HL-60/S4 (cell line): ENCODE data around the gene ABCA13.

ENCODE experiments used
- in situ Hi-C: fragments of 300-500 bp; cut with MboI; formaldehyde crosslinking; loops from 2 replicates; pipeline ENCODE4 v1.14.3; 2022; ENCODE audit warnings: low sequenced_read_pairs

Gene ABCA13

DNA sequence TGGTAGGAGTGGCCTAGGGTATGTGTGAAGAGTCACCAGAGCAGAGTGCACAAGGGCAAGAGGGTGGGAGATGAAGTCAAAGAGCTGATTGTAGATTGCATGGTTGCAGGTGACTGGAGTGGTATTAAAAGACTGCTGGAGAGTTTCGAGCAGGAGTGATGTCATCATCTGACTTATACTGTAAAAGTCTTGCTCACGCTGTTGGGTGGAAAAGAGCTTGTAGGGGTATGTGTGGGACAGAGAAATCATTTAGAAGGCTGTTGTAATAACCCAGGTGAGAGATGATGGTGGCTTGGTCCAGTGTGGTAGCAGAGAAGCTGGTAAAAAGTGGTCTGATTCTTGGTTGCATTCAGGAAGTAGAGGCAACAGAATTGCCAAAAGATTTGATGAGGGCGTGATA lies 184.1 kb downstream of the ABCA13 start:
- in situ Hi-C loops: no loop called here

DNA sequence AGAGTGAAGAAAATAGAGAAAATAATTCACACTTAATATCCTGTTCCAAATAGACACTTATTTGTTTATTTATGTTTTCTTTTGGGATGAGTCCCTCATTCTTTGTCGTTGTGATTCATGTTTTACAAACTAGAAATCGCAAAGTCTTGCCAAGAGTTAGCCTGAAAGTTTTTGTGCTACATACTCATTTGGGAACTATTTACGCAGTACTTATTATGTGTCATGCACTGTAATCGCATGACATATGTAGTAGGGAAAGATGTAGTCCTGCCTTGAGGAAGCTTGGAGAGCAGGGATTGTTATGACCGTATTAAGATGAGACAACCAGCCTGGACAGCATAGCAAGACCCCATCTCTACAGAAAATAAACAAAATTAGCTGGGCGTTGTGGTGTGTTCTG lies 189.3 kb downstream of the ABCA13 start:
- in situ Hi-C loops: no loop called here

DNA sequence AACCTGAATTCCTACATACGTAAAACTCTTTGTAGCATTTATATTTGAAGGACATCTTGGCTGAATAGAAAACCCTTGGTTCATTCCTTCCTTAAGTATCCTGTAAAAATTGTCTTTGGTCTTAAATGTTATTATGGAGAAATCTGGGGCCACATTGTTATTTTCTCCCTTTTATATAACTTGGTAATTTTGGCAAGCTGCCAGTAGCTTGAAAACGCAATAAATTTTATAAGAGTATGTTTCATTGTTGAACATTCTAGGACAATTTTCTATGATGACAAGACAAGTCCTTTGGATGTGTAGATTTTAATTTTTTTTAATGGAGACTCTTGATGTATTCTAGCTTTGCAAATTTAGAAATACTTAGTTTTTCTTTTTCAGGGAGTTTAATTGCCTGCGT lies 191.9 kb downstream of the ABCA13 start:
- in situ Hi-C loops: no loop called here

DNA sequence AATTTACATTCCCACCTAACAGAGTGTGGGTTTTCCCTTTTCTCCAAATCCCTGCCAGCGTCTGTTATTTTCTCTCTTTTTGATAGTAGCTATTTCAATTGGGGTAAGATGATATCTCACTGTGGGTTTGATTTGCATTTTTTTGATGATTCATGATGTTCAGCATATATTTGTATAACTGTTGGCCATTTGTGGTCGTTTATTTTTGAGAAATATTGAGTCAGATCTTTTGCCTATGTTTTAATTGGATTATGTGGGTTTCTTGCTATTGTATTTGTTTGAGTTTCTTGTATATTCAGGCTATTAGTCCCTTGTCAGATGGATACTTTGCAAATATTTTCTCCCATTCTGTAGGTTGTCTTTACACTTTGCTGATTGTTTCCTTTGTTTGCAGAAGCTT lies 193.8 kb downstream of the ABCA13 start:
- in situ Hi-C loops: no loop called here

DNA sequence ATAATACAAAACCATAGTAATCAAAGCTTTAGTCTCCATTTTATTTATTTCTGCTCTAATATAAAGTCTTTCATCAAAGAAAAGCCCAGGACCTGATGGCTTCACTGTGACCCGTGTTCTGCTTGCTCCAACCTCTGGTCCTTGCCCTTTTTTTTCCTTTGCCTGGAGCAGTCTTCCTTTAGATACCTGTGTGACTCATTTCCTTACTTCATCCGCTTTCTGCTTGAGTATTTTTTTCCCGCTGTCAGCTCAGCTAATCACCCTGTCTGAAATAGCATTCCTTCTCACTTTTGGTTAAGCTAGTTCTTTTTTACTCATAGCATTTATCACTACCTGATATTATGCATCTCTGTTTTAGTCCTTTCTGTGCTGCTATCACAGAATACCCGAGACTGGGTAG lies 194.8 kb downstream of the ABCA13 start:
- in situ Hi-C loops: no loop called here

DNA sequence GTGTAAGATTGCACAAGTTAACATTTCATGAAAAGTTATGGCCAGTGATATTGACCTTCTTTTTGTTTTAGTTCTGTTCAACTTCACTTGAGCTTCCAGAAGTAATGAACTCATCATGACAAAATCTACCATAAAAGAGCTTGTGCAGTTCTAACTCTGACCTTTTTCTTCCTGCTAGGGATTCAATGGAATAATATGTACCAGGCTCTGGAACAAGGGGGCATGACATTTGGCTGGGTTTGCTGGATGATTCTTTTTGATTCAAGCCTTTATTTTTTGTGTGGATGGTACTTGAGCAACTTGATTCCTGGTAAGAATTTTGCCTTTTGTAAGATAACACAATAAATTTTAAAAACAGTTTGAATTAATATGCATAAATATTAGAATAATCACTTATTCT lies 205.0 kb downstream of the ABCA13 start:
- in situ Hi-C loops: no loop called here

DNA sequence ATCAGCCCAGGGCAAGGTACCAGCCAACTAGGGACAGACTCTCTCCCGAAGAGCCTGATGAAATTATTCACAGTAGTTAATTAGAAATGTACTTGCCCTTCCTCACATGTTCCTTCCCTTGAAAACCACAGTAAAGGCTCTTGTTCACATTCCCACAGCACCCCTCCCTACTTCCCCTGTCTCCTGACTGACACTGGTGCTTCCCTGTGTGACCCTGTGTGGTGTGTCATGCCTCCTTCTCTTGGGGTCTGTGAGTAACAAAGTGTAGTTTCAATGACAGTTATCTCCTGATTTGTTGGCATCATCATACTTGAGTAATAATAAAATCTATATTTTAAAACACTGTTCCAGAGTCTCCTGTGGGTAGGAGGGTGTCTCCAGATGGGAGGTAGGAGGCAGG lies 209.7 kb downstream of the ABCA13 start:
- in situ Hi-C loops: no loop called here

DNA sequence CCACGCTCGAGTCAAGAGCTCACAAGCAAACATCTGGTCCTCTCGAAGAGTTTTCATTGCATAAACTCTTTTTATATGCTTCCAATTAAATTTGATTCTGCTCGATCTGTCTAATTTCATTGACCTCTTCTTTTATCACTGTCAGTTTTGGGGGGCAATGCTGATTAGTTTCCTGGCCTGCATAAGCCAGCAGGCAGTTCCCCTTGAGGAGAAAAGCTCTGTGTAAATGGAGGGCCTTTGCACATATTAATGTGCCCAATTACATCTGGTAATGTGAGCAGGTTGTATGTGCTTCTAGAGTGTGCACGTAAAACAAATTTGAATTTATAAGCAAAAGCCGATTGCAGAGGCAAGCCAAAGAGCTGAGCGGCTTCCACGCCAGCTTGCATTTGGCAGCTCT lies 210.3 kb downstream of the ABCA13 start:
- in situ Hi-C loops: no loop called here

DNA sequence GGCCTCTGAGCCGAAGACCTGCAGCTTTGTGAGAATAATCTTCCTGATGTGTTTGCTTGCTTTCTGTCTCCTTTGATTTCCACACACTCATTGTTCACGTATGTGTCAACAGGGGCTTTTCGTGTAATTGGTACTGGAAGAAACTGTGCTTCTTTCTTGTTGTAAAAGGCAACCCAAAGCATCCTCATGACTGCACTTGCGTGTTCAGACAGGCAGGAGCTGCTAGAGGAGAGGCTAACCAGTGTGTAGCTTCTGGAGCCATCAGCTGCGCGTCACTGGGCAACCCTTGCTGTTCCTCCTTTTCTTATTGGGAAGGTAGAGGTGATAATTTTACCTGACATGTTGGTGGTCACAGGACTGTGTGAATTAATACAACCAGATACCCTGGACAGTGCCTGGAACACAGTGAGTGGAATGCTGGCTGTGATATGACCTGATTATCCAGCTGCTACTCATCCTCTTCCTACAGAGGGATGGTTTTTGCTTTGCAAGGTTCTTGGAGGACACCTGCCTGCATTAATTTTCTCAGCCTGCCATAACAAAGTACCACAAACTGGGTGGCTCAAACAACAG lies 213.0 kb downstream of the ABCA13 start:
- in situ Hi-C loops: no loop called here

DNA sequence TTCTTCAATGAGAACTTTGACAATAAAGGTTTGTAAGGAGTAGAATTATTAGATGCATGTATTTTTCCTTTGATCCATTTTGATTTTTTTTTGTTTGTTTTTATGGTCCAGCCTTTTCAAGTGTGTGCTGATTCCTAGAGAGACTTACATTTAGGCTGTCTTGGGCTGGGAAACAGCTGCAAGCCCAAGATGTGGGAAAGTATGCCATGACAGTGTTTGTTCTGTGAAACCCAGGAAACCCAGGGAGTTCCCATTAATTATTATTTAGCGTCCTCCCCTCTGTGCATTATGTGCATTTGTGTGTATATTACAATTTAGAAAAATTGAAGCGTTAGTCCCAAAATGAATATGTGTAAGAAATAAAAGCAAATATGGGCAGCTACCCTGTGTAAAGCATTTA lies 216.7 kb downstream of the ABCA13 start:
- in situ Hi-C loops: no loop called here

DNA sequence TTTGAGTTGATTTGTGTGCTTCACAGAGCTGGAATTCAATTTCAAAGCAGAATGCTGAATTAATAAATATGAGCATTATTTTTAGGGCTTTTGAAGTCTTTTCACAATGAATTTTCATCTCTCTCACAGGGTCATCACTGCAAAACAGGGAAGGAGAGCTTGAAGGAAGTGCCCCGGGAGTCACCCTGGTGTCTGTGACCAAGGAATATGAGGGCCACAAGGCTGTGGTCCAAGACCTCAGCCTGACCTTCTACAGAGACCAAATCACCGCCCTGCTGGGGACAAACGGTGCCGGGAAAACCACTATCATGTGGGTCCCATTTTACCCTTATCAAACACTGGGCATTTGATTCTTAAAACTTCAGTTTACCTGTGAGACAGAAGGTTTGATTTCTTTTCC lies 217.7 kb downstream of the ABCA13 start:
- in situ Hi-C loops: no loop called here

DNA sequence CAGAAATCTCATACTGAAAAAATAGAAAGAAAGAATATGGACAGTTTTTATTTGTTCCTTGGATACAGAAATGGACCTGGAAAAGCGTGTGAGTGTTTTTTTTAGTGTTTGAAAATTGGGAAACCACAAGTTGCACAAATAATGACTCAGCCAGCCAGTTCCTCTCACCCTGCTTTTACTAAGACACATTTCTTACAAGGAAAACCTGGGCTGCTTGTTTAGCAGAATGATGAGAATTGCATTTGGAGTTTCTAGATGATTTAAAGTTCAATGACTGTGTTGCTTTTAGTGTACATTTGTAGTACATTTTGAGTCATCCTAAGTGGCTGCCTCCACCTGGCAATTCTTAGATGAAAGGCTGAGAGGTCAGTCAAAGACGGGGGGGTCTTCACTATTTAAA lies 218.7 kb downstream of the ABCA13 start:
- in situ Hi-C loops: no loop called here

DNA sequence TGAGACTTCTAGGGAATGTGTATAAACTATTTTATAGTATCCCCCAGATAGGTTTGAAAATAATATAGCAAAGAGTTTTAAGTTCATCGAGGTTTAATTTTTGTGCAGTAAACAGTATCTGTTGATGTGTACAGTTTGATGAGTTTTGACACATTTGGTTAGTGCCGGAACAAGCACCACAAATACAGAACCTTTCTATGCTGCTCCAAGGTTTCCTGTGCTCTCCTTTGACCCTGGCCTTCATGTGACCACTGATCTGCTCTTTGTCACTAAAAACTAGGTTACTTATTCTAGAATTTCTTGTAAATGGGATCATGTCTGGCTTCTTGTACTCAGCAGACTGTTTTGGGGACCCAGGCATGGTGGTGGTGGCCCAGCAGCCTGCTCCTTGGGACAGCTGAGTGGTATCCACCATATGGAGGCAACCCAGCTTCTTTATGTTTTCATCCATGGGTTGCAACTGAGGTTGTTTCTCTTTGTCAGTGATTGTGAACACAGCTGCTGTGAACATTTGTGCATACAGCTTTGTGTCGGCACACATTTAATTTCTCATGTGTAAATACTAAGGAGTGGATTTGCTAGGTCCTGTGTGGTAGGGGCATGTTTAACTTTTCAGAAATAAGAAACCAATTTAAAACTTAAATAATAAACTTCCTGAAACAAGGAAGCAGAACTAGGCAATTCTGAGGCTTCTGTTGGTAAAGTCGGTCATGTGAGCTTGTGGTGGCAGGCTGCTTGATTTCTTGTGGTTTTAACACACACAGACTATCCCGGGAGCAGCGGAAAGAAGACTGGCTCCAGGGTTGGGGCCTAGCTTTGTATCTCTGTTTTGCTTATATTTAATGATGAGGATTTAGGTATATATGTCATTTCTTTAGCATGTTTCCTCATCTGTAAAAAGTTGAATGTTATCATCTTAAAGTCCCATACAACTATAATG lies 219.4 kb downstream of the ABCA13 start:
- in situ Hi-C loops: no loop called here

DNA sequence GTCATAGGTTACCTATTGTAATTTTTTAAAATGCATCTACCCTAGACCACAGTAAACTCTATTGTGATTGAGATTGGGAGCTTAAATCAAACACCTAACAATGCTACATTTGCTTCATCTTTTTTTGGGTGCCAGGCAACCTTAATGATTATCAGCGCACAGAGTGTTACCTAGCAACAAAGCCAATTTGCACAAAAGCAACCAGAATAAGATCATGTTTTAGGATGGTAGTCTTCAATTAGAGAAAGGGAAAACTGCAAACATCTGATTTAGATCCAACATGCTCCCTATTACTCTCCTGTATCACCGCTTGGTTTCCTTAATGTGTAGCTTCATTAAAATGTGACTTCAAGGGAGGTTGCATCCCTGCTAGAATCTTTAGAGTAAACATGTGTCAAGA lies 226.9 kb downstream of the ABCA13 start:
- in situ Hi-C loops: no loop called here

DNA sequence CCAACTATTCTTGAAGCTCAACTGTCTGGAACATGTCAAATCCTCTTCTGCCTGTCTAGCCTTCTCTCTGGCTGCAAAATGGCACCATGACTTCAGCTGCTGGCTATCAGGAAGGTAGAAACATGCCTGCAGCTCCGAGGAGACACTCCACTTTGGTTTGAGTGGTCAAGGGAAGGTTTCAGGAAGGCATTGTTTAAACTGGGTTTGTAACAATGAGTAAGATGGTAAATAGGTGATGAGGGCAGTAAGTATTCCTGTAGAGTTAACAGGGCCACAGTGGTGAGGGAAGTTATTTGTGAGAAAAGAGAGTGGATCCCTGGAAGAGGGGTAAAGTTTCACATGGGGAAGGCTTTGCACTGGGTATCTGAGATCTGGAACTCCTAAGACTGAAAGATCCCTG lies 231.5 kb downstream of the ABCA13 start:
- in situ Hi-C loops: no loop called here

DNA sequence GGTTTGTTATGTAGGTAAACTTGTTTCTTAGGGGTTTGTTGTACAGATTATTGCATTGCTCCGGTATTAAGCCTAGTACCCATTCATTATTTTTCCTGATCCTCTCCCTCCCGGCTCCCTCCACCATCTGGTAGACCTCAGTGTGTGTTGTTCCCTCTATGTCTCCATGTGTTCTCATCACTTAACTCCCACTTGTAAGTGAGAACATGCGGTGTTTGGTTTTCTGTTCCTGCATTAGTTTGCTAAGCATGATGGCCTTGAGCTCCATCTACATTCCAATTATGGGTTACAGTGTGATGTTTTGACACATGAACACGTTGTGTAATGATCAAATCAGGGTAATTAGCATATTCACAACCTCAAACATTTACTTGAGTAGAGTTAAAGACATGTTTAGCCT lies 237.5 kb downstream of the ABCA13 start:
- in situ Hi-C loops: no loop called here

DNA sequence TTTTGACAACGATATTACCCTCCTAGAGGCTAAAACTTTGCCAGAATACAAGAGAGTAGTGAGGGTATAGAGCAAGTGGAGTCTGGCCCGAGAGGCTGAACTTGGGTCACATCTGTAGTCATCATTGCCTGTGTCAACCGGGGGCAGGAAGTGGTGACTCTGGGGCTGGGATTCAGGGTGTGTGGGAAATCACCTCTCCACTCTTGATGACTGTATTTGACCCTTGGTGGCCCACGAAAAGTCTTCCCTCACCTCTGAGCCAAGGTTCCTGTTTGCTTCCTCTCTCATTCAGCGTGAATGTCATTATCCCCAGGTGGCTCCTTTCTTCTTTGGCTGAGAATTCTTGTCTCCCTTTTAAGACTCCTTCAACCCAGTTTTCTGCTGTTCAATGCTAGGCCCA lies 240.4 kb downstream of the ABCA13 start:
- in situ Hi-C loops: no loop called here

DNA sequence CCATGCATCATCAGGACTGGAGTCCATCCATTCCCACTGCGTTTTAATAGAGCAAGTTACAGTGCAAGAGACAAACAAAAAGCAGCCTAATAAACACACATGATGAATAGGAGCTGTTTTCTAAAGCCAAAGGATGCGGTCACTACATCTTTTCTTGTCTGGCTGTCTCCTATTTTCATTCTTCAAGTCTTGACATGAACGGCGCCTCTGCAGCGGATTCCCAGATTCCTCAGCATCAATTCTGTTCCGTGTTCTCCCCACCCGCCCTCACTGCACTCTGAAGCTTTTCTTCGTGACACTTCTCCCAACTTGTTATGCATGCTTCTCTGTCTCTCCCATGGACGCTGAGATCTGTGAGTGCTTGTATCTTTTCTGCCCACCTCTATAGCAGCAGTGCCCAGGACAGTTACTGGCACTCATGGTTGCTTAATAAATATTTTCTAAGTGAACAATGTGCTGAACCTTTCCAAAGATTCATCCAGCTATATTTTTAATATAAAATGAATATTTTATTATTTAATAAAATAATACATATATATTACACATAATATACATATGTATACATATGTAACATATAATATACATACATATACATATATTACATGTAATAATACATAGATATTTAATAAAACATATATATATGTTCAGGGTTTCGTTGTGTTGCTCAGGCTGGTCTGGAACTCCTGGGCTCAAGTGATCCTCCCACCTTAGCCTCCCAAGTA lies 242.9 kb downstream of the ABCA13 start:
- in situ Hi-C loops: no loop called here

DNA sequence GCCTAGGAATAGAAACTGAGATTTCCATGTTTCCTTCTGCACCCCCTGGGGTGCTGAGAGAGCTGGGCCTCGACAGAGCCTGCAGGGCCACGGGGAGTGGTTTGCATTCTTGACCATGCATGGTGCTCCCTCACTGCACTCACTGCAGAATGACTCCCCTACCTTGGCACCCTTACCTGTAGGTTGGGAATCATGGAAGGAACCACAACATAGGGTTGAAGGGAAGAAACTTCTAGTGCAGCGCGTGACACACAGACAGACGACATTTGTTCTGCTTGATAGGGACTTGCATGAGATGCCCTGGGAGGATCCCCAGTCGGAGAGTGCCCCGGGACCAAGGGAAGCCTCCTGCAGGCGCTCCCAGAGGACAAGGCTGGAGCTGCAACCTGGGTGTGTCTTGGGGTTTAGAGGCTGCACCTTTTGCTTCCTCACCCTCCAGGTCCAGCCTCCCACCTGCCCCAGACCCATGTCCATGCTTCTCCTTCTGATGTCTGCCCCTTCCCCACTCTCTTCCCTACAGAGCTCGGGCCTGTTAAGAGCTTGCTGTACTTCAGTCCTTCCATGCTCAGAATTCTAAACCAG lies 245.2 kb downstream of the ABCA13 start:
- in situ Hi-C loops: no loop called here

DNA sequence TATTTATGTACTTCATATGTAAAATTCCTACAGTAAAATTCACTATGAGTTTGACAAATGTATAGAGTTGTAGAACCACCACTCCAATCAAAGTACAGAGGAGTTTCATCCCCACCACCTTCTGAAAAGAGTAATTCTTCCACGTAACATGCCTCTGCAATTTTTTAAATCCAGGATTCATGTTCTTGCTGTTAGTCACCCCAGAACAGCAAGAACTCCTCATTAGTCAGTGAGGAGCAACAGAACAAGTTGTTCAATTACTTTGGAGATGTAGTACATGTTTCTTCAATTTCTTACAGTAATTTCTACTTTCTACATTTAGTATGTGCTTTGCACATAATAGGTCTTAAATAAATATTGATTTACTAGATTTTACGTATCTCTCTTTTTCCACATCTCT lies 248.1 kb downstream of the ABCA13 start:
- in situ Hi-C loops: no loop called here

DNA sequence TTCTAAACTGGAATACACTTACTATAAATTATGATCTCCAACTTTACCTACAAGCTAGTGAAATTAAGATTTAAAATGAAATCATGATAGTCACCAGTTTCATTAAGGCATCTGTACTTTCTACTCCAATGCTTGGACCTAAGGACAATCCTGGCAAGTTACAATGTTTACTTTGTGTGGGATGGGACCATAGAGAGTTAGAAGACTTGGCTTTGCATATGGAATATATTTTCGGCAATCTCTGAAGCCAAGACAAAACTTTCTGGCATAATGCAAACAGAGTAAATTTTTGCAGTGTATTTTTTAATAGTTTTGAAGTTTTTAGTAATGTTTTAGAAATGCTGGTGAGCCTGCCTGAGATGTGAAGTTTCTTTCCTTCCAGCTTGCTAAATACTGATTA lies 248.9 kb downstream of the ABCA13 start:
- in situ Hi-C loops: no loop called here

DNA sequence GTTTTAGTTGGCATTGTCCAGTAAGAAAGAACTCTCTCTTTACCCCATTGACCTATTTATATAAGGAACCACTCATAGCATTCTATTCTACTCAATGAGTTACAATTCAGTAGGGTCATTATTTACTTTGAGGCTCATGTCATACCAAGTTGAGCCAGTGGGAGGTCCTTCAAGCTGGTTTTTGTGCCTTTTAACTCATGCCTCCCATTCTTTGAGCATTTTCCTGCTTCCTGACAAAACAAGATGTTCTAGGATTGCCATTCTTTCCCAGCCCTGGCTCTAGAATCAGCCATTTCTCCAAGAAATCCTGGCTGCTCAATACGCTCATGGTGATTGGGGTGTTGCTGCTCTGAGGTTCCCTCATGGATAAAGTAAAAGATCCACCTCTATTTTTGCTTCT lies 250.1 kb downstream of the ABCA13 start:
- in situ Hi-C loops: no loop called here
